Stimulated activated CD4-positive, alpha-beta T cell treated with anti-CD3 and anti-CD28 coated beads, Interleukin-15, amount 100 ng/mL, for 24 hours (primary cell): Measurements from ENCODE around the gene SLC25A41.

ENCODE experiments used
- DNase-seq: peaks from one replicate; pipeline ENCODE4 v3.0.0-alpha.2; 2020

Gene SLC25A41

DNA sequence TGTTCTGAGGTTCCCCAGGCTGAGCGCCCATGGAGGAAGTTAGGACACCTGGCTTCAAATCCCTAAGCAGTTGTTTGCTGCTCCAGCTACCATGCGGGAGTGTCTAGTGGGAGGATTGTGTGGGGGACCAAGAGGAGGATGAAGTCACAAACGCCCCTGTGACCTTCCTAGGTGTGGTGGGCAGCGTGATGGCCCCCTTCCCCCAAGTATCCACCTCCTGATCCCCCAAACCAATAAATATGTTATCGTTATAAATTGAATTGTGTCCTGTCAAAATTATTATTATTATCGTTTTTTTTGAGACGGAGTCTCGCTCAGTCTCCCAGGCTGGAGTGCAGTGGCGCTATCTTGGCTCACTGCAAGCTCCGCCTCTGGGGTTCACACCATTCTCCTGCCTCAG, at the start of gene SLC25A41:
Gene SLC25A41, minus strand, starts transcription at position 101 of the 400 bp plus-strand sequence. Its CDS starts 70 bp downstream, at position 31.
- DNase-seq = no peak

DNA sequence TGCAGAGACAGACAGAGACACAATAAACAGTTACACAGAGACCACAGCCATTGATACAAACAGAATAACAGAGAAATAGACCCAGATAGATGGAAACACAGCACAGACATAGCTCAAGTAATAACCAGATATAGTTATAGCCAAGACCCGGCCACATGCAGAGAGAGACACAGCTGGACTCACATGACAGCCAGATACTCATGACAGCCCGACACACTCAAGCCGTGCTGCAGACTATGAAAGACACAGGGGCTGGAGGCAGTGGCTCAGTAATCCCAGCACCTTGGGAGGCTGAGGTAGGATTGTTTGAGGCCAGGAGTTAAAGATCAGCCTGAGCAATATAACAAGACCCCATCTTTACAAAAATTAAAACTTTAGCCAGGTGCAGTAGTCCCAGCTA, 49.7 kb upstream of the SLC25A41 start:
- no peak for DNase-seq

DNA sequence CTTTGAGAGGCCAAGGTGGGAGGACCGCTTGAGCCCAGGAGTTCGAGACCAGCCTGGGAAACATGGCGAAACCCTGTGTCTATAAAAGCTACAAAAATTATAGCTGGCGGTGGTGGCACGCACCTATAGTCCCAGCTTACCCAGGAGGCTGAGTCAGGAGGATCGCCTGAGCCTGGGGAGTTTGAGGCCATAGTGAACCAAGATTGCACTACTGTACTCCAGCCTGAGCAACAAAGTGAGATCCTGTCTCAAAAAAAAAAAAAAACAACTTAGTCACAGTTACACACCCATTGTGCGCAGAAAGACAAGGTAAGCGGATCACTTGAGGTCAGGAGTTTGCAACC, 48.8 kb upstream of the SLC25A41 start:
- DNase-seq = no peak

DNA sequence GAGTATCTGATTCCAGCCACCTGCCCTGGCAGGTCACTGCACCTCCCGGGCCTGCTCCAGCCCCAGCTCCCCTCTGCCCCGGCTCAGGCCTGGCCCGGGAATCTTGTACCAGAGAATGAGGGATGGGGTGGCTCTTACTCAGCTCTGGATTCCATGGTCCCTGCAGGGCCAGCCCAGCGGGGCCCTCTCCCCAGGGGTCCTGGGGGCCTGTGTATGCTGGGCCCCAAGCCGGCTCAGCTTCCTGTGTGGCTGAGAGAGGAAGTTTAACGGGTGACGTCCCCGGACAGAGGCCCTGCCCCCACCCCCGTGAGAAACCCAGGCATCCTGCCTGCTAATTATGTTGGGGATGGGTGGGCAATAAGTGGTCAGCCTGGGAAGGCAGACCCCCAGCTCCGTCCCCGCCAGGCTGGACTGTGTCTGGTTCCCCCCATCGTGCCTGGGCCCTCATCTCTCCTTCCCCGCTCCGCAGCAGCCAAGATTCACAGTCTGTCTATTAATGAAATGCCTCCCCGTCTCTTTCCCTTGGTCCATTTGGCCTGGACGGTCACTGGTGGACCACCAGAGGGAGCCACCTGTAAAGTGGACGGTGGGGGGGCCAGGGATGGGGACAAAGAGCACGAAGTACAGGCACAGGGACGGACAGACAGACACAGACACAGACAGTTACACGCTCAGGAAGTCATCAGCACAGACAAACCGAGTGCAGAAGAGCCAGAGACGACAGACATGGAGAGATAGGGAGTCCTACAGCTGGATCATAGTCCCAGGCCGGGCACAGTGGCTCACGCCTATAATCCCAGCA, 48.2 kb upstream of the SLC25A41 start, which contains the start of gene DENND1C:
Gene DENND1C, minus strand, starts transcription at position 247 of the 802 bp plus-strand sequence. Its CDS starts 92 bp downstream, at position 155.
- peak; percentile 83 for DNase-seq

DNA sequence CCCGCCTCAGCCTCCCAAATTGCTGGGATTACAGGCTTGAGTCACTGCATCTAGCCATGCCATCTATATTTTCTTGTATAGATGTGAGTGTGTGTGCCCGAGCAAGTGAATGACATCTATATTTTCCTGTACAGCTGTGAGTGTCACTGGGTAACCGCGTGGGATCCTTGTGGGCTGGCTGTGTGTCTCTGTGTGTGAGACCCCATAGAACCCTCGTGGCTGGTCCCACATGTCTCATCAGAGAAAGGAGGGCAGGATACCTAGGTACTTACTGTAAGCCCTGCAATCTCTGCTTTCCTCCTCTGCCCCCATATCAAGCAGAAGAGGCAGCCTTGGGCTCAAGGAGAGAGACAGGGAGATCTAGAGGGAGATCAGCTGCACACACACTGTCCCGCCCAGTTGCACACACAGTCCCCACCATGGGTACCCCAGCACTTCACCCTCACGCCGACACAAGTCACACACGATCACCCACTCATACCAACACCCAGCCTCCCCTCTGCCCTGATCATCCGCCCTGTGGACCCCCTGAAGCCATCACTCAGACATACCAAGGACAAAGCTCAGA, 47.4 kb upstream of the SLC25A41 start:
- DNase-seq = peak; percentile 41

DNA sequence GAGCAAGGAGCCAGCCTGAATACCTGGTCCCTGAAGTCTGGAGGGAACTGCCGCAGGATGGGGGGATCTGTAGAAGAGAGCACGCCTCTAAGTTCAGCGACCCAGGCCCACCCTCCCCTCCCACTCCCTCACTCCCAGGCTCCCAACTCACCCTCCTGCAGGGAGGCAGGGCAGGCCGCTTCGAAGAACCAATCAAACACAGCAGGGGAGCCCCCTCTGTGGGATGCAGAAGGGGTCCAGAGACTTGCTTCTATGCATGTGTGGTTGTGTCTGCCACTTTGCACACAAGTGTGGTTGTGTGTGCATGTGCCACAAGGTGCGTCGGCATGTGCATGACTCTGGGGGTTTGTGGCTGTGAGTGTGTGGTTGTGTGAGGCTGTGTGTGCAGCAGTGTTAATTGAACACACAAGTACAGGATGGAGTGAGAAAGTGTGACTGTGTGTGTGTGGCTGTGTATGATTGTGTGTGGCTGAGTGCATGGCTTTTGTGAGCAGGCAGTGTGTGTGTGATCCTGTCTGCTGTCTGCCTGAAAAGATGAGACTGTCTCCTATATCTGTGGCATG, 46.4 kb upstream of the SLC25A41 start:
- DNase-seq = no peak

DNA sequence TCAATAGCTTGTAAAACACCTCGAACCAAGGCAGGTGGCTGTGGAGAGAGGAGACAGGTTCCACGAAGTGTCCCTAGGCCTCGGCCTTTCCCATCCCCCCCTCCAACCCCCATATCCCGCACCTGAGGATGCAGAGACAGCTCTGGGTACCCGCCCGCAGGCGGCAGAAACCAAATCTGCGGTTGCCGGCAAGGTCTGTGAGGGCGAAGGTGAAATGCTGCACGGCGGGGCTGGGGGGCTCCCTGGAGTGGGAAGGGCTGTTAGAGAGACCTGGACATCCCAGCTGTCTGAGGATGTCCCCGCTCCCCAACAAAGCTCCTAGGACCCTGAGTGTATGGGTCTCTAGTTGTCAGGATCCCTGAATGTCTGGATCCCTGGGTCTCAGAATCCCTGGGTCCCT, 45.3 kb upstream of the SLC25A41 start:
- DNase-seq = no peak

DNA sequence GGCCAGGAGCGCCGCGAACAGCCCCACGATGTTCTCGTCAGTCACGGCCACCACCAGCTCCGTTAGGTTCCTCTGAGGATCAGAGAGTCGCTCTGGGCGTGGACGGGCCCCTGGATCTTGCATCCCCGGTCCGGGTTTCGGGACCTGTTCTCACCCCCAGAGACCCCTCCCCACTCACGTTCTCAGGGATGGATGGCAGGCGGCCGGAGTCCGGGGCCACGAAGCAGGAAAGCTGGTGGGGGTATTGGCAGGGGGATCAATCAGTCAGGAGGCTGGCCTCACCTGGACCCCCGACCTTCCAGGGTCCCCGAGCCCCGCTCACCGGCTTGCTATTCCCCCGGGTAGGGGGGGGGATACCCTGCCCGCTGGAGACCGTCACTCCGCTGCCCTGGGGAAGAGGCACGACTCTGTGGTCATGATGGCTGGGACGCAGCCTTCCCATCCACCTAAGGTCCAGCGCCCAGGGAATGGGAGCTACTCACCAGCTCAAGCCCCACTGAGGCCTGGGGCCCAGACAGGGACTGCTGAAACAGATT, 43.4 kb upstream of the SLC25A41 start:
- DNase-seq = no peak

DNA sequence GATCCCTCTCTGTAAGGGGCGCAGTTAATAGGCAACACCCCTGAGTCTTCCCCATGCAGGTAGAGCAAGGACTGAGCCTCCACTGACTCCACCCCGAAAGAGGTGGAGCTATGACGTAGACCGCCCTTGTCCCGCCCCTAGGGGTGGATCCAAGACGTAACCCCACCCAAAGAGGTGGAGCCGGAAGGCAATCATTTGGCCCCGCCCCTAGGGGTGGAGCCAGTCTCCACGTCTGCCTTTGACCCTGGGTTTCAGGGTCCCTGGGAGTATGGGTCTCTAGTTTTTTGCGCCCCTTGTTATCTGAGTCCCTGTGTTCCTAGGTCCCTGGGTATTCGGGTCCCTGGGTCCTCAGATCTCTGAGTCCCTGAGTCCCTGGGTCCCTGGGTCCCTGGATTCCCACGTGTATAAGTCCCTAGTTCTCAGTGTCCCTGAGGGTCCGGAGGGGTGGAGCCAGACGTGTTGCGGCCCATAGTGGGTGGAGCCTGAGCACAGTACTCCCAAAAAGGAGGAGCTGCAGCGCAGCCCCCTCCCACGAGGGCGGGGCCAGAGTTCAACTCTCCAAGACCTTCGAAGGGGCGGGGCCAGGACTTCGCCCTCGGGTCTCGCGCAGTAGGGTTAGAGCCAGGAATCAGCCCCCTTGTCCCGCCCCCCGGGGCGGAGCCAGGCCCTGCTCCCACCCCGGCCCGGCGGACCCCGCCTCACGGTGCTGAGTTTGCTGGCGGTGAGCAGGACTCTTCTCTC, 42.8 kb upstream of the SLC25A41 start:
- peak; percentile 67 for DNase-seq

DNA sequence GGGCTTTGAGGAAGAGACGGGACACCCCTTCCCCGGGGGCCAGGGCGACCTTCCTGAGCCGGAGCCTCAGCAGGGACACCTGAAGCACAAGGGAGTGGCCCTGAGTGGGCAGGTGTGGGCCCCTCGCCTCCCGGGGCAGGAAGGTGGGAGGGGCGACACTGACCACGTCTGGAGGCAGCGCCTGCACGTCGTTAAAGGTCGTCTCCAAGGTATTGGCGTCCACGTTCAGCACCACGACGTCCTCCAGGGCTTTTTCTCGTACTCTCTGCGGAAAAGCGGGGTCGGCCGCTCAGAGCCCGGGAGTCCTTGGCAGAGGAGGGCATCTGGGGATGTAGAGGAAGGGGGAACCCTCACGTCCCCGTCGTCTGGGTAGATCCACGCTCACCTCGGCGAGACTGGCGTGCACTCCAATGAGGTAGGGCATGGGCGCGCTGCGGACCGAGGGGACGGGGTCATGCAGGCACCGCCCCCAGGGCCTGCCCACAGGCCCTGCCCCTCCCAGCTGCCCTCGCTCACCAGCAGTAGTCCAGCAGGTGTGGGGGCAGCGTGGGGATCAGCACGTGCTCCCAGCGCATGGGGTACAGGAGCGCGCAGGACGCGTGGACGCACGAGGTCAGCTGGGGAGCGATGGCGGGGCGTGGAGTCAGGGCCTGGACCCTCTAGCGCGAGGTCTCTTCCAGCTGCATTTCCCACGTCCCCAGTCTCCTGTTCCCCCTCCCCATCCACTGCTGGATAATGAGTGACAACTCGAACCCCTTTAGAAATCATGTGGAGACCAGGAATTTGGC, 42.0 kb upstream of the SLC25A41 start:
- no peak for DNase-seq

DNA sequence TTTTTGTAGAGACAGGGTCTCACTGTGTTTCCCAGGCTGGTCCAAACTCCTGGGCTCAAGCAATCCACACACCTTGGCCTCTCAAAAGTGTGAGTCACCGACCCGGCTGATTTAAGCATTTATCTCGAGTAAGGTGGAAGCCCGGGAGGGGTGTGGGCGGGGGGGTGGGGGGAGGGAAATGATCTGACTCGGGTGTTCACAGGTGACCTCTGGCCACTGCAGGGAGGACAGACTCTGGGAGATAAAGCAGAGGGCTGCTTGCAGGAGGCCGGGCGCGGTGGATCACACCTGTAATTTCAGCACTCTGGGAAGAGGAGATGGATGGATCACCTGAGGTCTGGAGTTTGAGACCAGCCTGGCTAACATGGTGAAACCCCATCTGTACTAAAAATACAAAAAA, 40.1 kb upstream of the SLC25A41 start:
- no peak for DNase-seq

DNA sequence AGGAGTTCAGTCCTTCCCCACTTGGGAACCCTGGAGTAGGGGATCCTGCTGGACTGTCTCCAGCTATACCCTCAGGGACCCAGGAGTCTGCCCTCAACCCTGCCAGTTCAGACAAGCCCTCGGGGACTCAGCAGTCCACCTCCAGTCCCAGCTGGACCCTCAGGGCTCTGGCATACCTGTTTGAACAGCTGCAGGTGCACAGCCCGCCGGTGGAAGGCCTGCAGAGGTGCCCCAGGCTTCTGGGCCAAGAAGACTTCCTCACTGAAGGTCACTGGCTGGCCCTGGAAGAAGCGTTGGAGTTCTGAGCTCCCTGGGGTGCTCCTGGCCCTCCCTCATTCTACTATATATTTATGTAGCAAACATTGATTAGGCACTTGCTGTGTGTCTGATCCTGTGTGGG, 39.1 kb upstream of the SLC25A41 start:
- DNase-seq = no peak

DNA sequence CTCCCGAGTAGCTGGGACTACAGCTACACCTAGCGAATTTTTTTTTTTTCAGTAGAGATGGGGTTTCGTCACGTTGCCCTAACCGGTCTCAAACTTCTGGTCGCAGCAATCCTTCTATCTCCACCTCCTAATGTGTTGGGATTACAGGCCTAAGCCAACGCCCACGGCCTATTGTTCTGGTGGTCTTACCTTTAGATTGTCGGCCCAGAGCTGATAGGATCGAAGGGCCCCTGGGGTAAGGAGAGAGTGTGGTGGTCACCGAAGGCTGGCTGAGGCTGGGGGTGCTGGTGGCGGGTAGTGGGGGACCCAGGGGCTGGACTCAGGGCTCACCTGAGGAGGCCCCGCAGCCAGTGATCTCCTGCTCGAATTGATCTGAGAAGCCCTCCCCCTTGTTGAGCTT, 37.5 kb upstream of the SLC25A41 start:
- DNase-seq = no peak

DNA sequence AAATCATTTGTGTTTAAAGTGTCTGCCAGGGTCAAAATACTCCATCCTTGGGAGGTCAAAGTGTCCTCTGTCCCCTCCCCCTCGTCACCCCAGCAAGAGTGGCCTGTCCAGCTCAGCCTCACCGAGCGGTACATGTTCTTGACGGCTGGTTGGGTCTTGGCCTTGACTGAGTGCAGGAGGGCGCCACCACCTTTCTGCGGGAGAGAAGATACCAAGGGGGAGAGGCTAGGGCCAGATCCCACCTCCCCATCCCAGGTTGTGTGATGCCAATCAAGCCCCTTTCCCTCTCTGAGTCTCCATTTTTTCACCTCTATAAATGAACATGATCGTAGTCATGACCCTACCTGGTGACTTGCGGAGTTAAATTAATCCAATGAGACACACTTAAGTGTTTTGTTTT, 36.6 kb upstream of the SLC25A41 start:
- DNase-seq = no peak

DNA sequence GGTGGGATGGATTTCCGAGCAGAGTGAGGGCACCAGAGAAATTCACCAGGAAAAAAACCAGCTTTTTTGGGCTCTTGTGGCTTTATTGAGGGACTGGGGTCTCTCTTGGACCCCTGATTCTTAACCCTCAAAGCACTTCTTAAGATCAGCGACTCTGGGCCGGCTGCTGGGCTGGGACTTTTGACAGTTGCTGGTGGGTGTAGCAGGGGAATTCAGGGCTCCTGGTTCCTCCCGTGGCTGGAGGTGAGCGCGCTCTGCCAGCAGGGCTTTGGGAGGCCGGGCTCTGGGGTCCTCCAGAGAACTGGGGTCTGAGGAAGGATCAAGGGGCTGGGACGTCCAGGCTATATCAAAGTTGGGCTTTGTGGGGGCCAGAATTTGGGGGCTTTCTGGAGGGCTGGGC, 33.8 kb upstream of the SLC25A41 start:
- DNase-seq = no peak

DNA sequence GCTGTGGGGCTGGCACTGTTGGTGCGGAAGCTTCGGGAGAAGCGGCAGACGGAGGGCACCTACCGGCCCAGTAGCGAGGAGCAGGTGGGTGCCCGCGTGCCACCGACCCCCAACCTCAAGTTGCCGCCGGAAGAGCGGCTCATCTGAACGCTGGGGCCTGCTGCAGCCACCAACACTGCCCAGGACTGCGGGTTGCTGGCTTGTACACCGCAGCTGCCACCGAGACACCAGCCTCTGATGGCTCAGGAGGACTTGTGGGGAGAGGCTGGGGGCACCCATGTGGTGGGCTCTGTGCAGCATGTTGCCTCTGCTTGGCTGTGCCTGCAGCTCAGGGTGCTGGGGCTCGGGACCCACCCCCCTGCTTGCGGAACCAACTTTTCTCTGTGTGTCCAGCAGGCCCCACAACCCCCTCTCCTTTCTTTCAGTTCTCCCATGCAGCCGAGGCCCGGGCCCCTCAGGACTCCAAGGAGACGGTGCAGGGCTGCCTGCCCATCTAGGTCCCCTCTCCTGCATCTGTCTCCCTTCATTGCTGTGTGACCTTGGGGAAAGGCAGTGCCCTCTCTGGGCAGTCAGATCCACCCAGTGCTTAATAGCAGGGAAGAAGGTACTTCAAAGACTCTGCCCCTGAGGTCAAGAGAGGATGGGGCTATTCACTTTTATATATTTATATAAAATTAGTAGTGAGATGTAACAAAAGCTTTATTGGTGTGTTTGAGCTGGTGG, 33.1 kb upstream of the SLC25A41 start:
- DNase-seq = no peak

DNA sequence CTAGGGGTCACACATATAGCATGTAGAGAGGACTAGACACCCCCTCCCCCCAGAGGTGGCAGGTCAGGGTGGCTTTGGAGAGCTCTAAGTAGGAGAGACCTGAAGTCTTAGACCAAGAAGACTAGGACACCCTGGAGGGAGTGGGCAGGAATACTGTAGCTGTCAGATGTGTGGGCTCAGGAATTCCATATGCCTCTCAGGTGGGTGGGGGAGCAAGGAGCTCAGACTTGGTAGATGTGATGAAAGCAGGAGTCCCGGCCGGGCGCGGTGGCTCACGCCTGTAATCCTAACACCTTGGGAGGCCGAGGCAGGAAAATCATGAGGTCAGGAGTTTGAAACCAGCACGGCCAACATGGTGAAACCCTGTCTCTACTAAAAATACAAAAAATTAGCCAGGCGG, 32.1 kb upstream of the SLC25A41 start:
- DNase-seq = no peak

DNA sequence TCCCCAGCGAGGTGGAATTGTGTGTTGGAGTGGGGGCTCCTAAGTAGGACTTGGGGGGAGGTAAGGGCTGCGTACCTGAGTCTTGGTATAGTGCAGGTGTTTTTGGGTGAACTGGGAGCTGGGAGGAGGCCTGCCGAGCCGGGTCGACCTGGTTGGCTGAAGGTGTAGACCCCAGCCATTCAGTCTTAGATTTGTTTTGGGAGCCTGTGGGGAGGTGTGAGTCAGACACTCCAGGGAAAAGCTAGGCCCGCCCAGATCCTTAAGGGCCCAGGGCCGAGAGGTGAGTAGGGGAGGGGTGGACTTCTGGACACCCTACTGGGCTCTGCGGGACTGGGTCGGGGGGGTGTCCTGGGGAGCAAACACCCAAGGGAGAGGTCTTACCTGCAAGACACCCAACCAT, 31.4 kb upstream of the SLC25A41 start:
- no peak for DNase-seq

DNA sequence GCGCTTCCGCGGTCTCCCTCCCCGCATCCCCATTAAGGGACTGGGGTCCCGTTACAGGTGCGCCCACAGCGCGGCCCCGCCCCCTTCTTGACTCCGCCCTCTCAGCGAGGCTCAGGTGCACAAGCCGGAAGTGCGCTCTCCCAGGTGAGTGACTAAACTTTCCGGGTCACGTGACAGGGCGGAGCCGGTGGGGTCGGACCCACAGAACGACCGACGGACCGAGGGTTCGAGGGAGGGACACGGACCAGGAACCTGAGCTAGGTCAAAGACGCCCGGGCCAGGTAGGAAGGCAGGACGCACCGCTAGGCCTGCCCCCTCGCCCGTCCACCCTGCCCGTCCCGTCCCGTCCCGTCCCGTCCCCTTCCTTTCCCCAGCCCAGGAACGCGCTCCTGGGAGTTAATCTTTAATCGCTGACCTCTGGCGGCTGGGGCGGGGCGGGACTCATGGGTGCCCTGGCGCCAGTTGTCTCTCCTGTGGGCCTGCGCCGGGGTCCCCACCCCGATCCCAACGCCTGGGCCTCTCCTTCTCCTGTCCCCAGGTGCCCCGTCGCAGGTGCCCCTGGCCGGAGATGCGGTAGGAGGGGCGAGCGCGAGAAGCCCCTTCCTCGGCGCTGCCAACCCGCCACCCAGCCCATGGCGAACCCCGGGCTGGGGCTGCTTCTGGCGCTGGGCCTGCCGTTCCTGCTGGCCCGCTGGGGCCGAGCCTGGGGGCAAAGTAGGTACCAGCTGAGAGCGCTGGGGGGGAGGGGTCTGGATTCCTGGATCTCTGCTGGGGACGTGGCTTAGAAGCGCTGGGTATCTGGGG, 30.7 kb upstream of the SLC25A41 start, which contains the start of gene CRB3:
Gene CRB3, plus strand, starts transcription at position 202 of the 804 bp plus-strand sequence. Its CDS starts 431 bp downstream, at position 633.
- peak; percentile 36 for DNase-seq

DNA sequence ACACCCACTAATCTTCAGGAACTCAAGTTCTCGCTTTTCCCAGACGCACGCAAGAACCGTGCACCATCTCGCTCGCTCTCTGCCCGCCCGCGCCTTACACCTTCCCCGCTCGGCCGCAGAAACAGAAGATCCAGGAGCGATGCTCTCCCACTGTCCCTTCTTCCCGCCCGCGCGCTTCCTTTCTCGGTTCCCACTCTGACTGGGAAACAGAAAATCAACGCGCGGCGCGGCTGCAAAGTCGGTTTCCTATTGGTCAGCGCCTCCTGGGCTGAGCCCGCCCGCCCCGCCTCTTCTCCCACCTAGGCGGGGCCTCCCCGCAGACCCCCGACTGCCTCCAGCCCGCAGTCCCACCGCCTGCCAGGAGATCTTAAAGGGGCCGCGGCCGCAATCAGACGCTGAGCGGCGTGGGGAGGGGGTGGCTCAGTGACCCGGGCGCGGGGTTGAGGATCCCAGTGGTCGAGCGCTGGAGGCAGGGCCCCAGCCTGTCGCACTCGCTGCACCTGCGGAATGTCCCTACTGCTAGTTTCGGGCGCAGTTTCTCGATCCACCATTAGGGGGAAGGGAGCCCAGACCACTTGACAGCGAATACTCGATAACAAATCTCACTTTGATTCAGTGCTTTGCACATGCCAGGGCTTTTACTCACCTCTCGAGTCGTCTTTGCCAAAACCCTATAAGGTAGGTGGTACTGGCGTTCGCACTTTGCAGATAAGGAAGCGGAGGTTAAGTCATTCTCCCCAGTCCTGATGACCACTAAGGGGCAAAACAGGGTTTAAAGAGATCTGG, 26.7 kb upstream of the SLC25A41 start:
- DNase-seq = peak; percentile 99
